ENCODE results near the gene PLB1.

PLB1 gene

DNA sequence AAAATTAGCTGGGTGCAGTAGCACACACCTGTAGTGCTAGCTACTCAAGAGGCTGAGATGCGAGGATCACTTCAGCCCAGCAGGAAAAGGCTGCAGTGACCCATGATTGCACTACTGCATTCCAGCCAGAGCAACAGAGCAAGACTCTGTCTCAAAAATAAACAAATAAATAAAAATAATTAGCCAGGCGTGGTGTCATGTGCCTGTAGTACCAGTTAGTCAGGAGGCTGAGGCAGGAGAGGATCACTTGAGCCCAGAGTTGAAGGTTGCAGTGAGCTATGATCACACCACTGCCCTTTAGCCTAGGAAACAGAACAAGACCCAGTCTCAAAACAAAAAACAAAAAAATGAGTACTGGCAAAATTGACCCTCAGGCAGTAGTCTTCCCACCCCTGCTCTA, 193.9 kb downstream of the PLB1 start:
- TF ChIP-seq POLR2AphosphoS5 (IDR thresholded peaks at IDR 0.05; ENCODE audit: low read depth) (no peak), SPI1 (IDR thresholded peaks at IDR 0.05; ENCODE audit: borderline replicate concordance, low read depth) (no peak)
- TF ChIP-seq, protein P1, sequence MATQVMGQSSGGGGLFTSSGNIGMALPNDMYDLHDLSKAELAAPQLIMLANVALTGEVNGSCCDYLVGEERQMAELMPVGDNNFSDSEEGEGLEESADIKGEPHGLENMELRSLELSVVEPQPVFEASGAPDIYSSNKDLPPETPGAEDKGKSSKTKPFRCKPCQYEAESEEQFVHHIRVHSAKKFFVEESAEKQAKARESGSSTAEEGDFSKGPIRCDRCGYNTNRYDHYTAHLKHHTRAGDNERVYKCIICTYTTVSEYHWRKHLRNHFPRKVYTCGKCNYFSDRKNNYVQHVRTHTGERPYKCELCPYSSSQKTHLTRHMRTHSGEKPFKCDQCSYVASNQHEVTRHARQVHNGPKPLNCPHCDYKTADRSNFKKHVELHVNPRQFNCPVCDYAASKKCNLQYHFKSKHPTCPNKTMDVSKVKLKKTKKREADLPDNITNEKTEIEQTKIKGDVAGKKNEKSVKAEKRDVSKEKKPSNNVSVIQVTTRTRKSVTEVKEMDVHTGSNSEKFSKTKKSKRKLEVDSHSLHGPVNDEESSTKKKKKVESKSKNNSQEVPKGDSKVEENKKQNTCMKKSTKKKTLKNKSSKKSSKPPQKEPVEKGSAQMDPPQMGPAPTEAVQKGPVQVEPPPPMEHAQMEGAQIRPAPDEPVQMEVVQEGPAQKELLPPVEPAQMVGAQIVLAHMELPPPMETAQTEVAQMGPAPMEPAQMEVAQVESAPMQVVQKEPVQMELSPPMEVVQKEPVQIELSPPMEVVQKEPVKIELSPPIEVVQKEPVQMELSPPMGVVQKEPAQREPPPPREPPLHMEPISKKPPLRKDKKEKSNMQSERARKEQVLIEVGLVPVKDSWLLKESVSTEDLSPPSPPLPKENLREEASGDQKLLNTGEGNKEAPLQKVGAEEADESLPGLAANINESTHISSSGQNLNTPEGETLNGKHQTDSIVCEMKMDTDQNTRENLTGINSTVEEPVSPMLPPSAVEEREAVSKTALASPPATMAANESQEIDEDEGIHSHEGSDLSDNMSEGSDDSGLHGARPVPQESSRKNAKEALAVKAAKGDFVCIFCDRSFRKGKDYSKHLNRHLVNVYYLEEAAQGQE (IDR thresholded peaks at IDR 0.05; ENCODE audit: insufficient replicate concordance, low read depth), result no peak
- Histone ChIP-seq H3K27me3 (ENCODE audit: insufficient read depth, poor library complexity, severe bottlenecking) (no peaks in the 10 kb centered on the region), H3K4me3 (replicated peaks; ENCODE audit: insufficient read depth, low read length) (no peak overlapping the region), H3K27ac (replicated peaks) (no peak overlapping the region)
- DNase-seq (ENCODE audit: low read depth in 1 of 2, low spot score in 1 of 2), result no peak

GRCh38 chr2:28692411-28692810, 196.6 kb downstream of the PLB1 start:
- no peak for DNase-seq (ENCODE audit: low read depth in 1 of 2, low spot score in 1 of 2)
- H3K27ac ChIP-seq (replicated peaks), result no peak overlapping the region
- H3K27me3 ChIP-seq (ENCODE audit: insufficient read depth, poor library complexity, severe bottlenecking), result no peaks in the 10 kb centered on the region
- TF ChIP-seq, protein P2, sequence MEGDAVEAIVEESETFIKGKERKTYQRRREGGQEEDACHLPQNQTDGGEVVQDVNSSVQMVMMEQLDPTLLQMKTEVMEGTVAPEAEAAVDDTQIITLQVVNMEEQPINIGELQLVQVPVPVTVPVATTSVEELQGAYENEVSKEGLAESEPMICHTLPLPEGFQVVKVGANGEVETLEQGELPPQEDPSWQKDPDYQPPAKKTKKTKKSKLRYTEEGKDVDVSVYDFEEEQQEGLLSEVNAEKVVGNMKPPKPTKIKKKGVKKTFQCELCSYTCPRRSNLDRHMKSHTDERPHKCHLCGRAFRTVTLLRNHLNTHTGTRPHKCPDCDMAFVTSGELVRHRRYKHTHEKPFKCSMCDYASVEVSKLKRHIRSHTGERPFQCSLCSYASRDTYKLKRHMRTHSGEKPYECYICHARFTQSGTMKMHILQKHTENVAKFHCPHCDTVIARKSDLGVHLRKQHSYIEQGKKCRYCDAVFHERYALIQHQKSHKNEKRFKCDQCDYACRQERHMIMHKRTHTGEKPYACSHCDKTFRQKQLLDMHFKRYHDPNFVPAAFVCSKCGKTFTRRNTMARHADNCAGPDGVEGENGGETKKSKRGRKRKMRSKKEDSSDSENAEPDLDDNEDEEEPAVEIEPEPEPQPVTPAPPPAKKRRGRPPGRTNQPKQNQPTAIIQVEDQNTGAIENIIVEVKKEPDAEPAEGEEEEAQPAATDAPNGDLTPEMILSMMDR (IDR thresholded peaks at IDR 0.05; ENCODE audit: insufficient read depth, low read length), result no peak
- TF ChIP-seq GABPA (IDR thresholded peaks at IDR 0.05; ENCODE audit: low read depth) (no peak), SPI1 (IDR thresholded peaks at IDR 0.05; ENCODE audit: borderline replicate concordance, low read depth) (no peak), POLR2AphosphoS5 (IDR thresholded peaks at IDR 0.05; ENCODE audit: low read depth) (no peak)
- TF ChIP-seq, protein P1 (IDR thresholded peaks at IDR 0.05; ENCODE audit: insufficient replicate concordance, low read depth), result no peak
- no peak overlapping the region for H3K4me3 ChIP-seq (replicated peaks; ENCODE audit: insufficient read depth, low read length)

GRCh38 chr2:28693223-28693622, 197.4 kb downstream of the PLB1 start:
- Histone ChIP-seq H3K27me3 (ENCODE audit: insufficient read depth, poor library complexity, severe bottlenecking) (no peaks in the 10 kb centered on the region), H3K4me3 (replicated peaks; ENCODE audit: insufficient read depth, low read length) (no peak overlapping the region), H3K27ac (replicated peaks) (no peak overlapping the region)
- DNase-seq (ENCODE audit: low read depth in 1 of 2, low spot score in 1 of 2), result no peak
- TF ChIP-seq, protein P2 (IDR thresholded peaks at IDR 0.05; ENCODE audit: insufficient read depth, low read length), result no peak
- TF ChIP-seq POLR2AphosphoS5 (IDR thresholded peaks at IDR 0.05; ENCODE audit: low read depth) (no peak), GABPA (IDR thresholded peaks at IDR 0.05; ENCODE audit: low read depth) (no peak), SPI1 (IDR thresholded peaks at IDR 0.05; ENCODE audit: borderline replicate concordance, low read depth) (no peak)
- TF ChIP-seq, protein P1 (IDR thresholded peaks at IDR 0.05; ENCODE audit: insufficient replicate concordance, low read depth), result no peak
